ENCODE measurements around the gene NDUFS2. TPM values are rescaled to one million over a fixed set of nuclear protein-coding genes. Genes with fewer than 3 reads are reported as not detected.

NDUFS2 gene
- total and polyA plus RNA-seq, 2 of the 8 experiments (the other 6 are each of a cell fraction or from before 2014, with no cell fraction given), result 95.1 to 113 TPM

- peak overlapping the region in 1 of 2 experiments; percentile 94; a peak in 1 of 4 replicates for H3K4me2 ChIP-seq (ENCODE audit: insufficient read depth in 1 of 2, low read depth in 2 of 2, low read length in 2 of 2)
- H2AK5ac ChIP-seq (ENCODE audit: low read depth, low read length), result no peak overlapping the region
- no peak overlapping the region for H4K5ac ChIP-seq (ENCODE audit: insufficient read length, low read depth, low read length)
- CTCF ChIA-PET (ENCODE audit: partially characterized antibody), result interaction anchor here (0.7 to 5.8 kb wide), 11 partner anchors 9 to 63 kb away, joined by 3 to 67 read pairs (median 10); partner anchors contain the start of genes NDUFS2 and TOMM40L
- no peak overlapping the region for H3K14ac ChIP-seq (ENCODE audit: insufficient read length)
- H3K23ac ChIP-seq (ENCODE audit: insufficient read length), result no peak overlapping the region
- H4K20me1 ChIP-seq (replicated peaks in 1 of 2; ENCODE audit: control insufficient read depth in 1 of 2, insufficient read depth in 2 of 2, low read length in 2 of 2), result no peaks in the 10 kb centered on the region
- no peak overlapping the region for H4K8ac ChIP-seq (ENCODE audit: extremely low read depth, insufficient read depth, low read length)
- no peak overlapping the region for H2BK5ac ChIP-seq (ENCODE audit: low read depth, low read length)
- H3K27ac ChIP-seq (ENCODE audit: low read depth, low read length), result no peak overlapping the region
- peaks cover 11 to 12% of the 10 kb centered on the region in 2 experiments for H3K9me3 ChIP-seq (ENCODE audit: insufficient read depth in 2 of 2, low read depth in 1 of 2, low read length in 1 of 2)
- 84% methylated on average over 1 of the region's 1 CpG; no CpG with 5 or more reads in 1 of the 2 experiments for WGBS, 2 experiments (ENCODE audit: extremely low coverage in 1 of 2, insufficient coverage in 1 of 2, insufficient read length in 1 of 2, insufficient replicate concordance in 2 of 2, low coverage in 1 of 2, low lambda C conversion rate in 2 of 2, missing lambda C conversion rate in 1 of 2)
- DNase-seq (ENCODE audit: low read depth in 1 of 2, low spot score in 2 of 2) (no peak), FAIRE-seq (no peak)
- no peak overlapping the region for H4K91ac ChIP-seq (replicated peaks; ENCODE audit: insufficient read length, low read length)
- H2BK20ac ChIP-seq (ENCODE audit: low read length), result no peak overlapping the region
- no peak overlapping the region for H2AFZ ChIP-seq (ENCODE audit: low read length)
- no peak overlapping the region for H3K56ac ChIP-seq (replicated peaks; ENCODE audit: insufficient read length, low read depth, low read length)
- H3K18ac ChIP-seq (ENCODE audit: extremely low read depth, low read length), result no peak overlapping the region
- H3K79me1 ChIP-seq (ENCODE audit: low read depth, low read length), result no peaks in the 10 kb centered on the region
- peaks cover 7 to 25% (median 22%) of the 10 kb centered on the region in 4 experiments for H3K27me3 ChIP-seq (replicated peaks in 1 of 4; ENCODE audit: control insufficient read depth in 3 of 4, extremely low read depth in 1 of 4, insufficient read depth in 3 of 4, low read length in 3 of 4)
- no peak overlapping the region; a peak in 1 of 8 replicates for H3K4me3 ChIP-seq (ENCODE audit: extremely low read depth in 1 of 4, insufficient read depth in 2 of 4, low read depth in 3 of 4, low read length in 4 of 4)
- no peak overlapping the region for H2BK12ac ChIP-seq (ENCODE audit: low read depth, low read length)
- H2BK15ac ChIP-seq (ENCODE audit: low read length), result no peak overlapping the region
- peaks cover 0 to 8% (median 3%) of the 10 kb centered on the region in 4 experiments; a peak in 3 of 7 replicates for H3K4me1 ChIP-seq (replicated peaks in 1 of 4; ENCODE audit: control insufficient read depth in 3 of 4, insufficient read depth in 4 of 4, low read length in 3 of 4)
- peaks cover 9% of the 10 kb centered on the region for H3K23me2 ChIP-seq (ENCODE audit: low read depth, low read length)
- H3K36me3 ChIP-seq (ENCODE audit: control insufficient read depth in 2 of 4, insufficient read depth in 4 of 4, low read length in 3 of 4), result peaks cover 0 to 3% (median 0%) of the 10 kb centered on the region in 4 experiments; a peak in 1 of 8 replicates
- no peaks in the 10 kb centered on the region for H3K79me2 ChIP-seq (ENCODE audit: control insufficient read depth in 1 of 2, insufficient read depth in 2 of 2, low read length in 2 of 2)
- H2BK120ac ChIP-seq (replicated peaks; ENCODE audit: low read depth, low read length), result no peak overlapping the region
- H3K4ac ChIP-seq (replicated peaks; ENCODE audit: insufficient read length, low read depth, low read length), result no peak overlapping the region
- POLR2A ChIA-PET (ENCODE audit: partially characterized antibody), result interaction anchor here (0.7 to 3.6 kb wide), 6 partner anchors 11 to 54 kb away, joined by 3 to 23 read pairs (median 3); partner anchors contain the start of gene SDHC
- H3K9ac ChIP-seq (replicated peaks in 1 of 4; ENCODE audit: extremely low read depth in 1 of 4, low read depth in 3 of 4, low read length in 3 of 4), result no peak overlapping the region
- TF ChIP-seq JUN (IDR thresholded peaks at IDR 0.05; ENCODE audit: low read depth, low read length) (no peak), KDM1A (IDR thresholded peaks at IDR 0.05; ENCODE audit: borderline replicate concordance, low read length) (no peak), CTCF (IDR thresholded peaks at IDR 0.05; ENCODE audit: control extremely low read depth in 1 of 3, insufficient read depth in 1 of 3, low read depth in 1 of 3, low read length in 3 of 3) (no peak), SUZ12 (IDR thresholded peaks at IDR 0.05; ENCODE audit: low read length) (no peak), MAFK (IDR thresholded peaks at IDR 0.05; ENCODE audit: low read depth, low read length) (no peak), SIN3A (conservative IDR thresholded peaks at IDR 0.05 in 1 of 2, IDR thresholded peaks at IDR 0.05 in 1 of 2; ENCODE audit: low read depth in 1 of 2, low read length in 2 of 2) (no peak), E2F6 (IDR thresholded peaks at IDR 0.05) (no peak), SP4 (IDR thresholded peaks at IDR 0.05; ENCODE audit: low read length) (no peak), TAF7 (optimal IDR thresholded peaks at IDR 0.05; ENCODE audit: borderline replicate concordance, low read depth, low read length) (no peak), POLR2AphosphoS5 (IDR thresholded peaks at IDR 0.05; ENCODE audit: low read depth, low read length) (no peak)
Measured at GRCh38 chr1:161259765-161260164, 57.6 kb downstream of the NDUFS2 start.

Data from H1 (cell line).